GM20000 (cell line): Measurements from ENCODE around the gene LRRIQ1.

Source experiments
- DNase-seq: peaks from one replicate; pipeline ENCODE4 v3.0.0; 2012; ENCODE audit warnings: low spot score
- CTCF ChIP-seq: IDR thresholded peaks from 2 replicates; pipeline ENCODE4 v1.5.1; 2012; ENCODE audit warnings: mild to moderate bottlenecking, control low read depth; ENCODE audit errors: extremely low read depth, missing control alignments

The LRRIQ1 gene

GRCh38 chr12:85036234-85036707 is at the start of gene LRRIQ1, which contains the start of gene TSPAN19:
Gene LRRIQ1, plus strand, starts transcription at chr12:85036351. Its CDS starts 1,826 bp downstream, at chr12:85038177.
Gene TSPAN19, minus strand, starts transcription at chr12:85036277. Its CDS starts 6,331 bp downstream, at chr12:85029946.
- TF ChIP-seq CTCF = no peak
- peak; percentile 63 for DNase-seq

GRCh38 chr12:84986586-84986985 is 49.6 kb upstream of the LRRIQ1 start:
- no peak for TF ChIP-seq CTCF
- no peak for DNase-seq

- no peak for DNase-seq
- no peak for TF ChIP-seq CTCF
Observed at GRCh38 chr12:84994426-84994825, 41.7 kb upstream of the LRRIQ1 start.

GRCh38 chr12:84995641-84996040 is 40.5 kb upstream of the LRRIQ1 start:
- DNase-seq = no peak
- TF ChIP-seq CTCF = no peak

- no peak for TF ChIP-seq CTCF
- DNase-seq = no peak
Observed at GRCh38 chr12:84996759-84997158, 39.4 kb upstream of the LRRIQ1 start.

- TF ChIP-seq CTCF = no peak
- no peak for DNase-seq
Observed at GRCh38 chr12:84998341-84998740, 37.8 kb upstream of the LRRIQ1 start.

GRCh38 chr12:85000729-85001128 is 35.4 kb upstream of the LRRIQ1 start:
- DNase-seq = no peak
- TF ChIP-seq CTCF = no peak
